Liver (tissue), 9 donors: Measurements from ENCODE around the gene SLC25A29. TPM values are rescaled to one million over a fixed set of nuclear protein-coding genes. Genes with fewer than 3 reads are reported as not detected.
A peak's percentile ranks its signal among the peaks of the same experiment; 100 is the strongest.

Experiments
- DNase-seq: peaks from one replicate; pipeline ENCODE4 v3.0.0-alpha.2; 2017; ENCODE audit warnings: low spot score
- H3K27ac ChIP-seq, 2 donors: one replicate each; pipeline ENCODE4 v1.7.0; 2013; ENCODE audit warnings: inconsistent platforms in 2 of 2, low read length in 2 of 2, control low read depth in 1 of 2, low read depth in 1 of 2, mild to moderate bottlenecking in 1 of 2
- H3K27me3 ChIP-seq, 4 donors: one replicate each; pipeline versions ENCODE4 v1.6.1 to v1.7.0; 2013; ENCODE audit warnings: low read length in 3 of 4, inconsistent platforms in 1 of 4, mild to moderate bottlenecking in 1 of 4, moderate library complexity in 1 of 4; ENCODE audit not compliant: control insufficient read depth in 4 of 4, insufficient read depth in 4 of 4
- H3K36me3 ChIP-seq, 4 donors: one replicate each; pipeline versions ENCODE4 v1.6.1 to v1.7.0; 2013; ENCODE audit warnings: low read length in 3 of 4, mild to moderate bottlenecking in 3 of 4, low read depth in 1 of 4, moderate library complexity in 1 of 4; ENCODE audit not compliant: control insufficient read depth in 4 of 4, insufficient read depth in 3 of 4
- H3K4me1 ChIP-seq, 4 donors: one replicate each; pipeline versions ENCODE4 v1.6.1 to v1.7.0; 2013; ENCODE audit warnings: low read length in 3 of 4, mild to moderate bottlenecking in 3 of 4, moderate library complexity in 1 of 4; ENCODE audit not compliant: control insufficient read depth in 4 of 4, insufficient read depth in 4 of 4
- H3K4me3 ChIP-seq, 3 donors: one replicate each; pipeline versions ENCODE4 v1.6.1 to v1.7.0; 2013; ENCODE audit warnings: low read length in 3 of 3, control low read depth in 1 of 3, low read depth in 1 of 3, mild to moderate bottlenecking in 1 of 3
- H3K9ac ChIP-seq, 2 donors: one replicate each; pipeline ENCODE4 v1.7.0; 2013; ENCODE audit warnings: low read length in 2 of 2, mild to moderate bottlenecking in 2 of 2, moderate library complexity in 2 of 2, control low read depth in 1 of 2, low read depth in 1 of 2
- H3K9me3 ChIP-seq, 4 donors: one replicate each; pipeline versions ENCODE4 v1.6.1 to v1.7.0; 2013; ENCODE audit warnings: low read length in 3 of 4; ENCODE audit not compliant: control insufficient read depth in 4 of 4
- ATF3 ChIP-seq: IDR thresholded peaks from 2 replicates; pipeline ENCODE4 v1.6.1; 2016; ENCODE audit warnings: antibody characterized with exemption
- EGR1 ChIP-seq, 2 donors: IDR thresholded peaks; 2 replicates each; pipeline ENCODE4 v1.6.1; 2016 to 2018; ENCODE audit warnings: antibody characterized with exemption in 2 of 2, low read depth in 2 of 2
- FOXA1 ChIP-seq: IDR thresholded peaks from 2 replicates; pipeline ENCODE4 v1.6.1; 2016; ENCODE audit warnings: antibody characterized with exemption
- FOXA2 ChIP-seq: IDR thresholded peaks from 2 replicates; pipeline ENCODE4 v1.6.1; 2016; ENCODE audit warnings: antibody characterized with exemption
- HNF4A ChIP-seq, 2 donors: conservative IDR thresholded peaks; 2 replicates each; pipeline ENCODE4 v1.6.1; 2016; ENCODE audit warnings: antibody characterized with exemption in 2 of 2, mild to moderate bottlenecking in 2 of 2
- JUND ChIP-seq, 2 donors: IDR thresholded peaks; 2 replicates each; pipeline ENCODE4 v1.6.1; 2016; ENCODE audit warnings: antibody characterized with exemption in 2 of 2
- MAX ChIP-seq: IDR thresholded peaks from 2 replicates; pipeline ENCODE4 v1.6.1; 2016; ENCODE audit warnings: antibody characterized with exemption
- NR2F2 ChIP-seq: IDR thresholded peaks from 2 replicates; pipeline ENCODE4 v1.6.1; 2016; ENCODE audit warnings: antibody characterized with exemption
- REST ChIP-seq: IDR thresholded peaks from 2 replicates; pipeline ENCODE4 v1.6.1; 2016; ENCODE audit warnings: antibody characterized with exemption, mild to moderate bottlenecking
- TAF1 ChIP-seq: conservative IDR thresholded peaks from 2 replicates; pipeline ENCODE4 v1.6.1; 2016; ENCODE audit warnings: antibody characterized with exemption, mild to moderate bottlenecking
- YY1 ChIP-seq: IDR thresholded peaks from 2 replicates; pipeline ENCODE4 v1.6.1; 2016; ENCODE audit warnings: antibody characterized with exemption, mild to moderate bottlenecking
- WGBS: extraction: QIAGEN DNeasy Blood & Tissue Kit; methylation state at CpG from one replicate; pipeline ENCODE4 v1.1.7; 2013; 5-methylcytosine and 5-hydroxymethylcytosine counted together
- polyA plus RNA-seq, 2 donors: library from polyadenylated mRNA; stranded (reverse) in 1 of 2; unstranded in 1 of 2; fragments of 200-250 nt in 1 of 2; fragments of >200 nt in 1 of 2; fragmentation: Nextera tagmentation in 1 of 2; extraction: Ambion mirVana in 1 of 2; gene quantifications; one replicate each; pipeline versions ENCODE4 v1.2.1 to v1.2.3, GENCODE V29; 2013 to 2015
- total RNA-seq, 2 donors: library from RNA; depleted of rRNA; stranded (reverse); fragments of >200 nt; gene quantifications; one replicate each; pipeline ENCODE4 v1.2.3, GENCODE V29; 2014
- donor health status: healthy.
- donor health status: healthy.
- donor health status: healthy.
- donor health status: healthy.
- donor health status: healthy.

The SLC25A29 gene
- total and polyA plus RNA-seq, 4 donors: 2.4 to 13.9 (median 8.9) TPM

GRCh38 chr14:100339766-100340422 is 33.6 kb upstream of the SLC25A29 start:
- Histone ChIP-seq H3K4me3 (no peak overlapping the region), H3K9me3 (no peaks in the 10 kb centered on the region), H3K36me3 (peaks cover 6 to 24% (median 8%) of the 10 kb centered on the region in 4 donors), H3K27me3 (no peaks in the 10 kb centered on the region), H3K9ac (no peak overlapping the region), H3K4me1 (peaks cover 0 to 6% (median 3%) of the 10 kb centered on the region in 4 donors), H3K27ac (peak overlapping the region in 1 of 2 donors; percentile 78)
- DNase-seq: no peak
- TF ChIP-seq TAF1 (no peak), ATF3 (no peak)
- 88% methylated on average over 6 of the region's 6 CpGs for WGBS

GRCh38 chr14:100336618-100337530 is 30.6 kb upstream of the SLC25A29 start:
- DNase-seq: no peak
- Histone ChIP-seq H3K27me3 (no peaks in the 10 kb centered on the region), H3K4me3 (no peak overlapping the region), H3K9ac (no peak overlapping the region), H3K36me3 (peaks cover 6 to 18% (median 7%) of the 10 kb centered on the region in 4 donors), H3K27ac (no peak overlapping the region), H3K4me1 (peaks cover 0 to 7% (median 4%) of the 10 kb centered on the region in 4 donors), H3K9me3 (no peaks in the 10 kb centered on the region)
- WGBS: 92% methylated on average over 18 of the region's 18 CpGs
- no peak for TF ChIP-seq FOXA2
- no peak for TF ChIP-seq JUND (IDR thresholded peaks at IDR 0.05)
- no peak for TF ChIP-seq REST
- no peak for TF ChIP-seq MAX
- TF ChIP-seq YY1: no peak
- no peak for TF ChIP-seq TAF1
- TF ChIP-seq HNF4A (conservative IDR thresholded peaks at IDR 0.05): no peak
- TF ChIP-seq NR2F2: no peak
- no peak for TF ChIP-seq FOXA1

GRCh38 chr14:100334904-100335303 is 28.7 kb upstream of the SLC25A29 start:
- TF ChIP-seq EGR1 (IDR thresholded peaks at IDR 0.05; ENCODE audit: low read depth in 2 of 2) (no peak), TAF1 (no peak)
- H3K9me3 ChIP-seq: no peaks in the 10 kb centered on the region
- no peaks in the 10 kb centered on the region for H3K27me3 ChIP-seq
- peaks cover 0 to 5% (median 2%) of the 10 kb centered on the region in 4 donors for H3K4me1 ChIP-seq
- no peak overlapping the region for H3K27ac ChIP-seq
- no peak overlapping the region for H3K4me3 ChIP-seq
- peaks cover 4 to 14% (median 6%) of the 10 kb centered on the region in 4 donors for H3K36me3 ChIP-seq
- H3K9ac ChIP-seq: no peak overlapping the region
- DNase-seq: no peak
- WGBS: 90% methylated on average over 12 of the region's 12 CpGs
